Measurements from ENCODE around the gene HOXC5. TPM values are rescaled to one million over a fixed set of nuclear protein-coding genes. Genes with fewer than 3 reads are reported as not detected.

HOXC5 gene
- total RNA-seq, 1 experiment from 2014 or later: not detected

DNA sequence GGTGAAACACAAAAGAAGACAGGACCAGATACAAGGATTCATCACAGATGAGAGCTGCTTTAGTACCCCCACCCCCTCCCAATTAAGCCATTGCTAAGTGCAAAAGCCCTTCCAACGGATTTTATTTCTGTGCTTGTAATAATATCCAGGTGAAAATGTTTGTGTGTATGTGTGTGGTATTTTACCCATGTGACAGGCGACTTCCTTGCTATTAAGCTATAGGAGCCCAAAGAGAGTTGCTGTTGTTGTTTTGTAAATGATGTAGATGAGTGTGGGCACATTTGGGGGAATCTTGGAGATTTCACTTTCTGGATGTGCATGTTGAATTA is 17.6 kb downstream of the HOXC5 start:
- peaks cover 6 to 51% of the 10 kb centered on the region in 2 experiments for H3K4me1 Mint-ChIP-seq
- no peak overlapping the region for H2BK20ac ChIP-seq (ENCODE audit: low read depth, low read length, poor library complexity, severe bottlenecking)
- H2BK12ac ChIP-seq (ENCODE audit: insufficient read length, low read depth, low read length): no peak overlapping the region
- no peak overlapping the region for H3K14ac ChIP-seq (ENCODE audit: insufficient read depth, low read length)
- no peak overlapping the region for H3K4ac ChIP-seq (ENCODE audit: low read depth, low read length)
- H2BK15ac ChIP-seq (ENCODE audit: low read depth, low read length): no peak overlapping the region
- no peaks in the 10 kb centered on the region for H3K4me1 ChIP-seq (ENCODE audit: insufficient read depth, low read length)
- H3K27ac ChIP-seq (ENCODE audit: insufficient read length, low read depth, low read length): no peak overlapping the region
- H4K20me1 ChIP-seq (ENCODE audit: control insufficient read depth, insufficient read depth, insufficient read length): no peaks in the 10 kb centered on the region
- H3K56ac ChIP-seq (ENCODE audit: insufficient read length, low read depth, low read length): no peak overlapping the region
- H3K23me2 ChIP-seq (ENCODE audit: insufficient read length, low read depth, low read length, poor library complexity, severe bottlenecking): peaks cover 4% of the 10 kb centered on the region
- no peak overlapping the region for H3K4me3 Mint-ChIP-seq
- no peak overlapping the region for H3K4me2 ChIP-seq (ENCODE audit: insufficient read depth, insufficient read length, low read length)
- H3K9ac ChIP-seq (ENCODE audit: extremely low read depth, insufficient read length, low read length): no peak overlapping the region
- no peak overlapping the region for H3T11ph ChIP-seq (ENCODE audit: low read length)
- H3K79me1 ChIP-seq (ENCODE audit: insufficient read depth, low read depth, low read length, poor library complexity, severe bottlenecking): no peaks in the 10 kb centered on the region
- H2BK5ac ChIP-seq (ENCODE audit: insufficient read length, low read length): no peak overlapping the region
- no CpG with 5 or more reads among the region's 2 CpGs for WGBS (ENCODE audit: extremely low coverage, insufficient read length, low lambda C conversion rate)
- no peak overlapping the region for H2AK5ac ChIP-seq (ENCODE audit: insufficient read length, low read length)
- H3K27me3 Mint-ChIP-seq (ENCODE audit: low read depth): peaks cover 100% of the 10 kb centered on the region
- H3K27ac Mint-ChIP-seq: peak overlapping the region in 1 of 3 experiments; percentile 17; a peak in 1 of 7 replicates
- H3K79me2 ChIP-seq (ENCODE audit: insufficient read depth, low read length): no peaks in the 10 kb centered on the region
- no peak overlapping the region for H3K18ac ChIP-seq (ENCODE audit: insufficient read length, low read depth, low read length)
- no peak overlapping the region for H4K91ac ChIP-seq (ENCODE audit: insufficient read length, low read depth, low read length)
- H3K9me3 ChIP-seq (ENCODE audit: control insufficient read depth, low read depth, low read length): no peaks in the 10 kb centered on the region
- no peak for TF ChIP-seq CTCF (conservative IDR thresholded peaks at IDR 0.05)
- peaks cover 2 to 13% of the 10 kb centered on the region in 2 experiments; a peak in 3 of 5 replicates for H3K9me3 Mint-ChIP-seq
- peaks cover 95% of the 10 kb centered on the region for H3K27me3 ChIP-seq (ENCODE audit: insufficient read depth, low read length)
- no peak overlapping the region for H4K5ac ChIP-seq (ENCODE audit: insufficient read length, low read depth, low read length)
- DNase-seq: no peak
- H3K36me3 Mint-ChIP-seq (ENCODE audit: insufficient read depth in 1 of 3, low read depth in 3 of 3): no peaks in the 10 kb centered on the region
- no peak overlapping the region for H2AFZ ChIP-seq (ENCODE audit: low read length)
- no peak overlapping the region for H4K8ac ChIP-seq (replicated peaks; ENCODE audit: insufficient read length, low read depth, low read length)
- no peak overlapping the region for H2BK120ac ChIP-seq (ENCODE audit: low read depth, low read length, poor library complexity, severe bottlenecking)
- no peak overlapping the region for H3K23ac ChIP-seq (ENCODE audit: insufficient read length, low read depth, low read length)
